H1 (cell line): ENCODE measurements around the gene GRAMD4. TPM values are rescaled to one million over a fixed set of nuclear protein-coding genes. Genes with fewer than 3 reads are reported as not detected.

Experiments
- CTCF ChIA-PET: fragments of 300-600 bp; sonication (Branson Sonifier 250); formaldehyde crosslinking; loops from one replicate; lab custom pipeline; 2021; ENCODE audit not compliant: partially characterized antibody; lab: Charles Lee
- POLR2A ChIA-PET: fragments of 300-600 bp; sonication (Branson Sonifier 250); formaldehyde crosslinking; loops from one replicate; lab custom pipeline; 2021; ENCODE audit warnings: inconsistent platforms; ENCODE audit not compliant: partially characterized antibody; lab: Charles Lee
- DNase-seq, 2 experiments: peaks; one replicate each; pipeline versions ENCODE4 v3.0.0 to v3.0.0-alpha.2; 2010 to 2022; ENCODE audit warnings: low spot score in 2 of 2, low read depth in 1 of 2, mixed read lengths in 1 of 2
- FAIRE-seq: peaks from 2 replicates; lab custom pipeline; 2011; peaks lifted over from hg19 to GRCh38; lab: Jason Lieb, UNC
- H2AFZ ChIP-seq: 2 replicates; pipeline ENCODE4 v1.8.1; 2012; ENCODE audit warnings: low read length, inconsistent platforms
- H2AK5ac ChIP-seq: 2 replicates; pipeline ENCODE4 v1.6.1; 2013; ENCODE audit warnings: low read depth, low read length
- H2BK120ac ChIP-seq: replicated peaks from 2 replicates; pipeline ENCODE3; 2013; ENCODE audit warnings: low read depth, low read length, inconsistent platforms
- H2BK12ac ChIP-seq: 2 replicates; pipeline ENCODE4 v1.6.1; 2013; ENCODE audit warnings: low read depth, low read length
- H2BK15ac ChIP-seq: 2 replicates; pipeline ENCODE4 v1.6.1; 2013; ENCODE audit warnings: low read length
- H2BK20ac ChIP-seq: 2 replicates; pipeline ENCODE4 v1.6.1; 2013; ENCODE audit warnings: low read length
- H2BK5ac ChIP-seq: 2 replicates; pipeline ENCODE4 v1.6.1; 2013; ENCODE audit warnings: low read depth, low read length
- H3K14ac ChIP-seq: 2 replicates; pipeline ENCODE4 v1.6.1; 2013; ENCODE audit warnings: inconsistent platforms; ENCODE audit not compliant: insufficient read length
- H3K18ac ChIP-seq: 2 replicates; pipeline ENCODE4 v1.6.1; 2013; ENCODE audit warnings: low read length; ENCODE audit errors: extremely low read depth
- H3K23ac ChIP-seq: 2 replicates; pipeline ENCODE4 v1.6.1; 2013; ENCODE audit warnings: inconsistent platforms; ENCODE audit not compliant: insufficient read length
- H3K23me2 ChIP-seq: 2 replicates; pipeline ENCODE4 v1.6.1; 2013; ENCODE audit warnings: low read depth, low read length
- H3K27ac ChIP-seq: 2 replicates; pipeline ENCODE4 v1.6.1; 2011; ENCODE audit warnings: low read depth, low read length, inconsistent platforms
- H3K27me3 ChIP-seq, 4 experiments: replicated peaks in 1 of 4; 1 replicate in 1 of 4; 2 replicates in 3 of 4; pipeline versions ENCODE4 v1.6.1 to v1.8.1; 2011 to 2013; ENCODE audit warnings: low read length in 3 of 4, mild to moderate bottlenecking in 3 of 4, inconsistent platforms in 2 of 4, mixed read lengths in 2 of 4, moderate library complexity in 1 of 4; ENCODE audit not compliant: control insufficient read depth in 3 of 4, insufficient read depth in 3 of 4; ENCODE audit errors: extremely low read depth in 1 of 4
- H3K36me3 ChIP-seq, 4 experiments: 2 replicates each; pipeline versions ENCODE4 v1.6.1 to v1.8.1; 2011 to 2013; ENCODE audit warnings: mild to moderate bottlenecking in 4 of 4, low read length in 3 of 4, moderate library complexity in 2 of 4, control low read depth in 1 of 4, inconsistent platforms in 1 of 4; ENCODE audit not compliant: insufficient read depth in 4 of 4, control insufficient read depth in 2 of 4
- H3K4ac ChIP-seq: replicated peaks from 2 replicates; pipeline ENCODE3; 2013; ENCODE audit warnings: low read length, low read depth, mixed read lengths, inconsistent platforms; ENCODE audit not compliant: insufficient read length
- H3K4me1 ChIP-seq, 4 experiments: replicated peaks in 1 of 4; 1 replicate in 1 of 4; 2 replicates in 3 of 4; pipeline versions ENCODE4 v1.6.1 to v1.8.1; 2011 to 2013; ENCODE audit warnings: low read length in 3 of 4, inconsistent platforms in 2 of 4, mixed read lengths in 1 of 4; ENCODE audit not compliant: insufficient read depth in 4 of 4, control insufficient read depth in 3 of 4
- H3K4me2 ChIP-seq, 2 experiments: 2 replicates each; pipeline versions ENCODE4 v1.6.1 to v1.8.1; 2011 to 2013; ENCODE audit warnings: low read depth in 2 of 2, low read length in 2 of 2, control low read depth in 1 of 2, inconsistent platforms in 1 of 2, mild to moderate bottlenecking in 1 of 2; ENCODE audit not compliant: insufficient read depth in 1 of 2
- H3K4me3 ChIP-seq, 4 experiments: fragments of 200-600, 300-600 bp in 1 of 4; sonication (generic), shearing (Covaris generic), sonication (Bioruptor Twin) in 1 of 4; 2 replicates each; pipeline versions ENCODE4 v1.5.1 to v1.8.1; 2011 to 2016; ENCODE audit warnings: low read length in 4 of 4, low read depth in 3 of 4, control low read depth in 2 of 4, inconsistent platforms in 2 of 4, mild to moderate bottlenecking in 2 of 4, mixed read lengths in 1 of 4, moderate library complexity in 1 of 4; ENCODE audit not compliant: insufficient read depth in 2 of 4; ENCODE audit errors: extremely low read depth in 1 of 4
- H3K56ac ChIP-seq: replicated peaks from 2 replicates; pipeline ENCODE3; 2013; ENCODE audit warnings: low read depth, mild to moderate bottlenecking, mixed read lengths, low read length, inconsistent platforms; ENCODE audit not compliant: insufficient read length
- H3K79me1 ChIP-seq: 2 replicates; pipeline ENCODE4 v1.6.1; 2013; ENCODE audit warnings: low read depth, low read length, control low read depth
- H3K79me2 ChIP-seq, 2 experiments: 2 replicates each; pipeline versions ENCODE4 v1.6.1 to v1.8.1; 2012 to 2013; ENCODE audit warnings: low read length in 2 of 2, mild to moderate bottlenecking in 2 of 2, inconsistent platforms in 1 of 2; ENCODE audit not compliant: insufficient read depth in 2 of 2, control insufficient read depth in 1 of 2
- H3K9ac ChIP-seq, 4 experiments: replicated peaks in 1 of 4; 1 replicate in 1 of 4; 2 replicates in 3 of 4; pipeline versions ENCODE4 v1.6.1 to v1.8.1; 2011 to 2013; ENCODE audit warnings: low read depth in 3 of 4, low read length in 3 of 4, control low read depth in 2 of 4, mild to moderate bottlenecking in 2 of 4, moderate library complexity in 2 of 4, inconsistent platforms in 1 of 4; ENCODE audit errors: extremely low read depth in 1 of 4
- H3K9me3 ChIP-seq, 2 experiments: 2 replicates each; pipeline versions ENCODE4 v1.6.1 to v1.8.1; 2012 to 2013; ENCODE audit warnings: mild to moderate bottlenecking in 2 of 2, moderate library complexity in 2 of 2, control low read depth in 1 of 2, inconsistent platforms in 1 of 2, low read depth in 1 of 2, low read length in 1 of 2, mixed read lengths in 1 of 2; ENCODE audit not compliant: insufficient read depth in 2 of 2
- H4K20me1 ChIP-seq, 2 experiments: replicated peaks in 1 of 2; 2 replicates each; pipeline versions ENCODE3 to v1.8.1; 2011 to 2013; ENCODE audit warnings: inconsistent platforms in 2 of 2, low read length in 2 of 2, mild to moderate bottlenecking in 1 of 2; ENCODE audit not compliant: insufficient read depth in 2 of 2, control insufficient read depth in 1 of 2
- H4K5ac ChIP-seq: 2 replicates; pipeline ENCODE4 v1.6.1; 2013; ENCODE audit warnings: low read length, low read depth, mixed read lengths, inconsistent platforms; ENCODE audit not compliant: insufficient read length
- H4K8ac ChIP-seq: 2 replicates; pipeline ENCODE4 v1.8.0; 2013; ENCODE audit warnings: mild to moderate bottlenecking, moderate library complexity, low read length, inconsistent platforms; ENCODE audit not compliant: insufficient read depth; ENCODE audit errors: extremely low read depth
- H4K91ac ChIP-seq: replicated peaks from 2 replicates; pipeline ENCODE3; 2013; ENCODE audit warnings: low read length, mixed read lengths, inconsistent platforms; ENCODE audit not compliant: insufficient read length
- BCL11A ChIP-seq, 2 experiments: IDR thresholded peaks; one replicate each; pipeline ENCODE4 v1.6.1; 2011; ENCODE audit warnings: low read depth in 2 of 2, low read length in 2 of 2, mild to moderate bottlenecking in 2 of 2
- CEBPB ChIP-seq: IDR thresholded peaks from 2 replicates; pipeline ENCODE4 v1.6.1; 2012; ENCODE audit warnings: low read depth, low read length
- CHD2 ChIP-seq: IDR thresholded peaks from 2 replicates; pipeline ENCODE4 v1.6.1; 2012; ENCODE audit warnings: low read length, improper control_type of control experiment
- EGR1 ChIP-seq: IDR thresholded peaks from 2 replicates; pipeline ENCODE4 v1.6.1; 2011; ENCODE audit warnings: low read depth, low read length, borderline replicate concordance
- GTF2F1 ChIP-seq: IDR thresholded peaks from 2 replicates; pipeline ENCODE4 v1.6.1; 2012; ENCODE audit warnings: low read depth, low read length, improper control_type of control experiment, borderline replicate concordance
- JUND ChIP-seq: IDR thresholded peaks from 2 replicates; pipeline ENCODE4 v1.6.1; 2011; ENCODE audit warnings: mild to moderate bottlenecking, improper control_type of control experiment, low read length
- RFX5 ChIP-seq: IDR thresholded peaks from 2 replicates; pipeline ENCODE4 v1.6.1; 2011; ENCODE audit warnings: low read depth, low read length, improper control_type of control experiment, borderline replicate concordance
- RXRA ChIP-seq: IDR thresholded peaks from 2 replicates; pipeline ENCODE4 v1.6.1; 2011; ENCODE audit warnings: low read depth, mild to moderate bottlenecking, low read length, moderate library complexity; ENCODE audit not compliant: insufficient read depth
- SAP30 ChIP-seq: fragments of 300-600 bp; sonication (generic); IDR thresholded peaks from 2 replicates; pipeline ENCODE4 v1.7.1; 2012; ENCODE audit warnings: low read length, moderate library complexity, mild to moderate bottlenecking, inconsistent platforms; ENCODE audit not compliant: insufficient read depth, insufficient replicate concordance
- SP2 ChIP-seq: IDR thresholded peaks from 2 replicates; pipeline ENCODE4 v1.6.1; 2012; ENCODE audit warnings: mild to moderate bottlenecking, low read length, inconsistent platforms
- SP4 ChIP-seq: IDR thresholded peaks from 2 replicates; pipeline ENCODE4 v1.6.1; 2012; ENCODE audit warnings: low read length, inconsistent platforms
- TBP ChIP-seq: IDR thresholded peaks from 2 replicates; pipeline ENCODE4 v1.6.1; 2011; ENCODE audit warnings: low read depth, low read length, improper control_type of control experiment
- YY1 ChIP-seq: IDR thresholded peaks from 2 replicates; pipeline ENCODE4 v1.6.1; 2011; ENCODE audit warnings: low read depth, mild to moderate bottlenecking, low read length
- ZNF274 ChIP-seq: IDR thresholded peaks from 2 replicates; pipeline ENCODE4 v1.7.0; 2012; ENCODE audit warnings: low read length, borderline replicate concordance; ENCODE audit errors: extremely low read depth
- WGBS, 2 experiments: shearing (Covaris generic) in 1 of 2; methylation state at CpG; one replicate each; pipeline versions ENCODE4 v1.1.6 to v1.1.7; 2013 to 2015; ENCODE audit warnings: low lambda C conversion rate in 2 of 2, mixed read lengths in 2 of 2, inconsistent platforms in 1 of 2, low coverage in 1 of 2, missing lambda C conversion rate in 1 of 2; ENCODE audit not compliant: insufficient replicate concordance in 2 of 2, insufficient coverage in 1 of 2, insufficient read length in 1 of 2; ENCODE audit errors: extremely low coverage in 1 of 2, missing lambda C conversion rate in 1 of 2; 5-methylcytosine and 5-hydroxymethylcytosine counted together
- polyA plus RNA-seq, 7 experiments: library from polyadenylated mRNA; depleted of rRNA in 3 of 7; stranded (reverse) in 5 of 7; unstranded in 2 of 7; fragments of >200 nt in 5 of 7; fragments of 200-250 nt in 2 of 7; gene quantifications; 1 replicate in 5 of 7; 2 replicates in 1 of 7; 4 replicates in 1 of 7; pipeline versions ENCODE4 v1.2.1 to v1.2.3, GENCODE V29; 2011 to 2013; ENCODE audit warnings: missing spikeins in 2 of 7, mixed read lengths in 2 of 7
- total RNA-seq: library from RNA; stranded (reverse); fragmentation: NEBNext Ultra II Directional; extraction: Animal tissue kit (Norgen Biotek cat#: 25700); gene quantifications from 2 replicates; pipeline ENCODE4 v1.2.1, GENCODE V29; 2021

Gene GRAMD4
- total and polyA plus RNA-seq, 2 of the 8 experiments (the other 6 are each of a cell fraction or from before 2014, with no cell fraction given), result 7.9 to 25.6 TPM

DNA sequence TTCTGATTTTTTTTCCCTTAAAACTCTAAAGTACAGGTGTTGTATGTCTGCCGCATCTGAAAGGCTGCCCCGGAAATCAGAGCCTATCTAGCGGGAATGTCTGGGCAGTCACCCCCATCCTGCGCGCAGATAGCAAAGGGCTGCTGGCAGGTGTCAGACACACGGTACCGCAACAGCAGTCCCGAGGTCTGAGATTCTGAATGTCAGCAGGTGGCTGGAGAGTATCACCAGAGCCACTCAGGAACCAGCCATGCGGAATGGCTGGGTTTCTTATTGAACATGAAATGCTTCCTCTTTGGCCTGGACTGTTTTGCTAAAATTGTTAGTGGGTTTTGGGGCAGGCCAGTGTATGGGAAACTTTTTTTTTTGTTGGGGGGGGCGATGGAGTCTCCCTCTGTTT lies 64.5 kb downstream of the GRAMD4 start:
- H2BK12ac ChIP-seq, result no peak overlapping the region
- no peak overlapping the region for H4K91ac ChIP-seq
- H4K8ac ChIP-seq, result no peak overlapping the region
- no peak overlapping the region for H2BK5ac ChIP-seq
- no peak overlapping the region for H3K4me3 ChIP-seq
- ChIA-PET CTCF (no interaction called here), POLR2A (interaction anchor here (1.1 kb wide), 1 partner anchor 77 kb away, joined by 3 read pairs; the partner anchor contains the start of gene TBC1D22A)
- no peaks in the 10 kb centered on the region for H3K27me3 ChIP-seq
- no peaks in the 10 kb centered on the region for H3K9me3 ChIP-seq
- H3K14ac ChIP-seq, result no peak overlapping the region
- H4K5ac ChIP-seq, result no peak overlapping the region
- no peak overlapping the region for H2AFZ ChIP-seq
- no peak for FAIRE-seq
- no peaks in the 10 kb centered on the region for H3K79me2 ChIP-seq
- no peaks in the 10 kb centered on the region for H3K4me1 ChIP-seq
- no peak overlapping the region for H3K56ac ChIP-seq
- H2AK5ac ChIP-seq, result no peak overlapping the region
- H2BK120ac ChIP-seq, result no peak overlapping the region
- H3K18ac ChIP-seq, result no peak overlapping the region
- H3K4ac ChIP-seq, result no peak overlapping the region
- H3K4me2 ChIP-seq, result no peak overlapping the region
- H3K23ac ChIP-seq, result no peak overlapping the region
- WGBS, 2 experiments, result 94% methylated on average over 10 of the region's 10 CpGs; no CpG with 5 or more reads in 1 of the 2 experiments
- H4K20me1 ChIP-seq, result no peaks in the 10 kb centered on the region
- no peak overlapping the region for H2BK20ac ChIP-seq
- H3K9ac ChIP-seq, result no peak overlapping the region
- H3K36me3 ChIP-seq, result peaks cover 2 to 22% (median 8%) of the 10 kb centered on the region in 4 experiments; a peak in 5 of 8 replicates
- H3K79me1 ChIP-seq, result no peaks in the 10 kb centered on the region
- no peak overlapping the region for H3K27ac ChIP-seq
- no peak for DNase-seq
- H2BK15ac ChIP-seq, result no peak overlapping the region
- H3K23me2 ChIP-seq, result peaks cover 3% of the 10 kb centered on the region; the same call in 1 of the 2 replicates
- TF ChIP-seq TBP (no peak), SP2 (no peak), RFX5 (no peak), YY1 (no peak), CEBPB (no peak), SP4 (no peak), EGR1 (no peak), GTF2F1 (no peak), RXRA (no peak), JUND (no peak), BCL11A (IDR thresholded peaks at IDR 0.05; ENCODE audit: low read depth in 2 of 2, low read length in 2 of 2) (no peak), SAP30 (no peak), CHD2 (no peak), ZNF274 (no peak)
